H1 (cell line): ENCODE measurements around the gene SHISA8. TPM values are rescaled to one million over a fixed set of nuclear protein-coding genes. Genes with fewer than 3 reads are reported as not detected.

Source experiments
- CTCF ChIA-PET: fragments of 300-600 bp; sonication (Branson Sonifier 250); formaldehyde crosslinking; loops from one replicate; lab custom pipeline; 2021; ENCODE audit not compliant: partially characterized antibody; lab: Charles Lee
- POLR2A ChIA-PET: fragments of 300-600 bp; sonication (Branson Sonifier 250); formaldehyde crosslinking; loops from one replicate; lab custom pipeline; 2021; ENCODE audit warnings: inconsistent platforms; ENCODE audit not compliant: partially characterized antibody; lab: Charles Lee
- DNase-seq, 2 experiments: peaks; one replicate each; pipeline versions ENCODE4 v3.0.0 to v3.0.0-alpha.2; 2010 to 2022; ENCODE audit warnings: low spot score in 2 of 2, low read depth in 1 of 2, mixed read lengths in 1 of 2
- FAIRE-seq: peaks from 2 replicates; lab custom pipeline; 2011; peaks lifted over from hg19 to GRCh38; lab: Jason Lieb, UNC
- H2AFZ ChIP-seq: 2 replicates; pipeline ENCODE4 v1.8.1; 2012; ENCODE audit warnings: low read length, inconsistent platforms
- H2AK5ac ChIP-seq: 2 replicates; pipeline ENCODE4 v1.6.1; 2013; ENCODE audit warnings: low read depth, low read length
- H2BK120ac ChIP-seq: replicated peaks from 2 replicates; pipeline ENCODE3; 2013; ENCODE audit warnings: low read depth, low read length, inconsistent platforms
- H2BK12ac ChIP-seq: 2 replicates; pipeline ENCODE4 v1.6.1; 2013; ENCODE audit warnings: low read depth, low read length
- H2BK15ac ChIP-seq: 2 replicates; pipeline ENCODE4 v1.6.1; 2013; ENCODE audit warnings: low read length
- H2BK20ac ChIP-seq: 2 replicates; pipeline ENCODE4 v1.6.1; 2013; ENCODE audit warnings: low read length
- H2BK5ac ChIP-seq: 2 replicates; pipeline ENCODE4 v1.6.1; 2013; ENCODE audit warnings: low read depth, low read length
- H3K14ac ChIP-seq: 2 replicates; pipeline ENCODE4 v1.6.1; 2013; ENCODE audit warnings: inconsistent platforms; ENCODE audit not compliant: insufficient read length
- H3K18ac ChIP-seq: 2 replicates; pipeline ENCODE4 v1.6.1; 2013; ENCODE audit warnings: low read length; ENCODE audit errors: extremely low read depth
- H3K23ac ChIP-seq: 2 replicates; pipeline ENCODE4 v1.6.1; 2013; ENCODE audit warnings: inconsistent platforms; ENCODE audit not compliant: insufficient read length
- H3K23me2 ChIP-seq: 2 replicates; pipeline ENCODE4 v1.6.1; 2013; ENCODE audit warnings: low read depth, low read length
- H3K27ac ChIP-seq: 2 replicates; pipeline ENCODE4 v1.6.1; 2011; ENCODE audit warnings: low read depth, low read length, inconsistent platforms
- H3K27me3 ChIP-seq, 4 experiments: replicated peaks in 1 of 4; 1 replicate in 1 of 4; 2 replicates in 3 of 4; pipeline versions ENCODE4 v1.6.1 to v1.8.1; 2011 to 2013; ENCODE audit warnings: low read length in 3 of 4, mild to moderate bottlenecking in 3 of 4, inconsistent platforms in 2 of 4, mixed read lengths in 2 of 4, moderate library complexity in 1 of 4; ENCODE audit not compliant: control insufficient read depth in 3 of 4, insufficient read depth in 3 of 4; ENCODE audit errors: extremely low read depth in 1 of 4
- H3K36me3 ChIP-seq, 4 experiments: 2 replicates each; pipeline versions ENCODE4 v1.6.1 to v1.8.1; 2011 to 2013; ENCODE audit warnings: mild to moderate bottlenecking in 4 of 4, low read length in 3 of 4, moderate library complexity in 2 of 4, control low read depth in 1 of 4, inconsistent platforms in 1 of 4; ENCODE audit not compliant: insufficient read depth in 4 of 4, control insufficient read depth in 2 of 4
- H3K4ac ChIP-seq: replicated peaks from 2 replicates; pipeline ENCODE3; 2013; ENCODE audit warnings: low read length, low read depth, mixed read lengths, inconsistent platforms; ENCODE audit not compliant: insufficient read length
- H3K4me1 ChIP-seq, 4 experiments: replicated peaks in 1 of 4; 1 replicate in 1 of 4; 2 replicates in 3 of 4; pipeline versions ENCODE4 v1.6.1 to v1.8.1; 2011 to 2013; ENCODE audit warnings: low read length in 3 of 4, inconsistent platforms in 2 of 4, mixed read lengths in 1 of 4; ENCODE audit not compliant: insufficient read depth in 4 of 4, control insufficient read depth in 3 of 4
- H3K4me2 ChIP-seq, 2 experiments: 2 replicates each; pipeline versions ENCODE4 v1.6.1 to v1.8.1; 2011 to 2013; ENCODE audit warnings: low read depth in 2 of 2, low read length in 2 of 2, control low read depth in 1 of 2, inconsistent platforms in 1 of 2, mild to moderate bottlenecking in 1 of 2; ENCODE audit not compliant: insufficient read depth in 1 of 2
- H3K4me3 ChIP-seq, 4 experiments: fragments of 200-600, 300-600 bp in 1 of 4; sonication (generic), shearing (Covaris generic), sonication (Bioruptor Twin) in 1 of 4; 2 replicates each; pipeline versions ENCODE4 v1.5.1 to v1.8.1; 2011 to 2016; ENCODE audit warnings: low read length in 4 of 4, low read depth in 3 of 4, control low read depth in 2 of 4, inconsistent platforms in 2 of 4, mild to moderate bottlenecking in 2 of 4, mixed read lengths in 1 of 4, moderate library complexity in 1 of 4; ENCODE audit not compliant: insufficient read depth in 2 of 4; ENCODE audit errors: extremely low read depth in 1 of 4
- H3K56ac ChIP-seq: replicated peaks from 2 replicates; pipeline ENCODE3; 2013; ENCODE audit warnings: low read depth, mild to moderate bottlenecking, mixed read lengths, low read length, inconsistent platforms; ENCODE audit not compliant: insufficient read length
- H3K79me1 ChIP-seq: 2 replicates; pipeline ENCODE4 v1.6.1; 2013; ENCODE audit warnings: low read depth, low read length, control low read depth
- H3K79me2 ChIP-seq, 2 experiments: 2 replicates each; pipeline versions ENCODE4 v1.6.1 to v1.8.1; 2012 to 2013; ENCODE audit warnings: low read length in 2 of 2, mild to moderate bottlenecking in 2 of 2, inconsistent platforms in 1 of 2; ENCODE audit not compliant: insufficient read depth in 2 of 2, control insufficient read depth in 1 of 2
- H3K9ac ChIP-seq, 4 experiments: replicated peaks in 1 of 4; 1 replicate in 1 of 4; 2 replicates in 3 of 4; pipeline versions ENCODE4 v1.6.1 to v1.8.1; 2011 to 2013; ENCODE audit warnings: low read depth in 3 of 4, low read length in 3 of 4, control low read depth in 2 of 4, mild to moderate bottlenecking in 2 of 4, moderate library complexity in 2 of 4, inconsistent platforms in 1 of 4; ENCODE audit errors: extremely low read depth in 1 of 4
- H3K9me3 ChIP-seq, 2 experiments: 2 replicates each; pipeline versions ENCODE4 v1.6.1 to v1.8.1; 2012 to 2013; ENCODE audit warnings: mild to moderate bottlenecking in 2 of 2, moderate library complexity in 2 of 2, control low read depth in 1 of 2, inconsistent platforms in 1 of 2, low read depth in 1 of 2, low read length in 1 of 2, mixed read lengths in 1 of 2; ENCODE audit not compliant: insufficient read depth in 2 of 2
- H4K20me1 ChIP-seq, 2 experiments: replicated peaks in 1 of 2; 2 replicates each; pipeline versions ENCODE3 to v1.8.1; 2011 to 2013; ENCODE audit warnings: inconsistent platforms in 2 of 2, low read length in 2 of 2, mild to moderate bottlenecking in 1 of 2; ENCODE audit not compliant: insufficient read depth in 2 of 2, control insufficient read depth in 1 of 2
- H4K5ac ChIP-seq: 2 replicates; pipeline ENCODE4 v1.6.1; 2013; ENCODE audit warnings: low read length, low read depth, mixed read lengths, inconsistent platforms; ENCODE audit not compliant: insufficient read length
- H4K8ac ChIP-seq: 2 replicates; pipeline ENCODE4 v1.8.0; 2013; ENCODE audit warnings: mild to moderate bottlenecking, moderate library complexity, low read length, inconsistent platforms; ENCODE audit not compliant: insufficient read depth; ENCODE audit errors: extremely low read depth
- H4K91ac ChIP-seq: replicated peaks from 2 replicates; pipeline ENCODE3; 2013; ENCODE audit warnings: low read length, mixed read lengths, inconsistent platforms; ENCODE audit not compliant: insufficient read length
- CBX8 ChIP-seq: fragments of 300-800, 300-1000 bp; sonication (generic); IDR thresholded peaks from 2 replicates; pipeline ENCODE4 v1.7.1; 2016; ENCODE audit warnings: low read depth, low read length, borderline replicate concordance
- EP300 ChIP-seq, 2 experiments: IDR thresholded peaks; 1 replicate in 1 of 2; 2 replicates in 1 of 2; pipeline ENCODE4 v1.6.1; 2011 to 2012; ENCODE audit warnings: low read depth in 2 of 2, low read length in 2 of 2, mild to moderate bottlenecking in 2 of 2, borderline replicate concordance in 1 of 2, inconsistent platforms in 1 of 2, moderate library complexity in 1 of 2
- HDAC6 ChIP-seq: IDR thresholded peaks from one replicate; pipeline ENCODE4 v1.7.1; 2012; ENCODE audit warnings: low read depth, mild to moderate bottlenecking, inconsistent platforms, low read length, moderate library complexity
- MAX ChIP-seq: IDR thresholded peaks from 2 replicates; pipeline ENCODE4 v1.6.1; 2012; ENCODE audit warnings: inconsistent platforms
- PHF8 ChIP-seq: fragments of 200-600 bp; sonication (generic); conservative IDR thresholded peaks from 2 replicates; pipeline ENCODE4 v1.7.1; 2012; ENCODE audit warnings: low read depth, mild to moderate bottlenecking, inconsistent platforms, low read length, moderate library complexity
- POLR2A ChIP-seq, 2 experiments: IDR thresholded peaks; 1 replicate in 1 of 2; 2 replicates in 1 of 2; pipeline ENCODE4 v1.6.1; 2011; ENCODE audit warnings: low read depth in 2 of 2, low read length in 2 of 2, mild to moderate bottlenecking in 2 of 2; ENCODE audit errors: control extremely low read depth in 1 of 2
- POLR2AphosphoS5 ChIP-seq: IDR thresholded peaks from 2 replicates; pipeline ENCODE4 v1.6.1; 2011; ENCODE audit warnings: low read depth, low read length
- RAD21 ChIP-seq, 2 experiments: IDR thresholded peaks in 1 of 2; conservative IDR thresholded peaks in 1 of 2; 2 replicates each; pipeline ENCODE4 v1.6.1; 2011; ENCODE audit warnings: low read depth in 2 of 2, low read length in 2 of 2, improper control_type of control experiment in 1 of 2, inconsistent platforms in 1 of 2, mild to moderate bottlenecking in 1 of 2, moderate library complexity in 1 of 2
- RBBP5 ChIP-seq: IDR thresholded peaks from 2 replicates; pipeline ENCODE4 v1.7.1; 2012; ENCODE audit warnings: low read depth, mild to moderate bottlenecking, inconsistent platforms, low read length, moderate library complexity, borderline replicate concordance
- SIN3A ChIP-seq, 2 experiments: IDR thresholded peaks in 1 of 2; conservative IDR thresholded peaks in 1 of 2; 2 replicates each; pipeline ENCODE4 v1.6.1; 2011 to 2012; ENCODE audit warnings: low read length in 2 of 2, improper control_type of control experiment in 1 of 2, low read depth in 1 of 2, mild to moderate bottlenecking in 1 of 2
- SIX5 ChIP-seq: IDR thresholded peaks from 2 replicates; pipeline ENCODE4 v1.6.1; 2011; ENCODE audit warnings: mild to moderate bottlenecking, low read depth, low read length
- USF2 ChIP-seq: IDR thresholded peaks from 2 replicates; pipeline ENCODE4 v1.6.1; 2011; ENCODE audit warnings: low read length, improper control_type of control experiment
- WGBS, 2 experiments: shearing (Covaris generic) in 1 of 2; methylation state at CpG; one replicate each; pipeline versions ENCODE4 v1.1.6 to v1.1.7; 2013 to 2015; ENCODE audit warnings: low lambda C conversion rate in 2 of 2, mixed read lengths in 2 of 2, inconsistent platforms in 1 of 2, low coverage in 1 of 2, missing lambda C conversion rate in 1 of 2; ENCODE audit not compliant: insufficient replicate concordance in 2 of 2, insufficient coverage in 1 of 2, insufficient read length in 1 of 2; ENCODE audit errors: extremely low coverage in 1 of 2, missing lambda C conversion rate in 1 of 2; 5-methylcytosine and 5-hydroxymethylcytosine counted together
- polyA plus RNA-seq, 7 experiments: library from polyadenylated mRNA; depleted of rRNA in 3 of 7; stranded (reverse) in 5 of 7; unstranded in 2 of 7; fragments of >200 nt in 5 of 7; fragments of 200-250 nt in 2 of 7; gene quantifications; 1 replicate in 5 of 7; 2 replicates in 1 of 7; 4 replicates in 1 of 7; pipeline versions ENCODE4 v1.2.1 to v1.2.3, GENCODE V29; 2011 to 2013; ENCODE audit warnings: missing spikeins in 2 of 7, mixed read lengths in 2 of 7
- total RNA-seq: library from RNA; stranded (reverse); fragmentation: NEBNext Ultra II Directional; extraction: Animal tissue kit (Norgen Biotek cat#: 25700); gene quantifications from 2 replicates; pipeline ENCODE4 v1.2.1, GENCODE V29; 2021

The SHISA8 gene
- total and polyA plus RNA-seq, 2 of the 8 experiments (the other 6 are each of a cell fraction or from before 2014, with no cell fraction given) = 0.14 to 0.89 TPM

GRCh38 chr22:41891407-41891806 lies 23.5 kb downstream of the SHISA8 start:
- Histone ChIP-seq H3K9me3 (no peaks in the 10 kb centered on the region), H3K9ac (no peak overlapping the region), H3K27ac (no peak overlapping the region), H3K79me1 (no peaks in the 10 kb centered on the region; the same call in 1 of the 2 replicates), H3K4ac (no peak overlapping the region), H3K4me2 (no peak overlapping the region), H2BK15ac (no peak overlapping the region), H4K91ac (no peak overlapping the region), H3K4me3 (no peak overlapping the region), H4K20me1 (peaks cover 3 to 11% of the 10 kb centered on the region in 2 experiments), H3K14ac (no peak overlapping the region), H3K56ac (no peak overlapping the region), H2BK12ac (no peak overlapping the region), H2AFZ (no peak overlapping the region), H3K27me3 (no peaks in the 10 kb centered on the region), H2AK5ac (no peak overlapping the region), H3K23ac (no peak overlapping the region), H3K36me3 (peaks cover 37 to 76% (median 54%) of the 10 kb centered on the region in 4 experiments), H3K4me1 (no peaks in the 10 kb centered on the region), H4K8ac (no peak overlapping the region), H3K18ac (no peak overlapping the region), H2BK20ac (no peak overlapping the region), H2BK120ac (no peak overlapping the region), H3K79me2 (no peaks in the 10 kb centered on the region), H4K5ac (no peak overlapping the region), H3K23me2 (no peaks in the 10 kb centered on the region), H2BK5ac (no peak overlapping the region)
- ChIA-PET CTCF (interaction anchor here (0.7 to 1.4 kb wide), 2 partner anchors 17 to 41 kb away, joined by 3 read pairs; no protein-coding TSS in a partner anchor), POLR2A (interaction anchor here (1.5 kb wide), 1 partner anchor 9 kb away, joined by 3 read pairs; no protein-coding TSS in a partner anchor)
- WGBS, 2 experiments = 92% methylated on average over 9 of the region's 9 CpGs; no CpG with 5 or more reads in 1 of the 2 experiments
- TF ChIP-seq SIN3A (conservative IDR thresholded peaks at IDR 0.05 in 1 of 2, IDR thresholded peaks at IDR 0.05 in 1 of 2; ENCODE audit: low read depth in 1 of 2, low read length in 2 of 2) (no peak), PHF8 (no peak), USF2 (no peak), POLR2A (IDR thresholded peaks at IDR 0.05; ENCODE audit: control extremely low read depth in 1 of 2, low read depth in 2 of 2, low read length in 2 of 2) (no peak), RBBP5 (no peak), SIX5 (no peak), POLR2AphosphoS5 (no peak), MAX (no peak), CBX8 (no peak), RAD21 (IDR thresholded peaks at IDR 0.05 in 1 of 2, conservative IDR thresholded peaks at IDR 0.05 in 1 of 2; ENCODE audit: low read depth in 2 of 2, low read length in 2 of 2) (no peak), HDAC6 (no peak), EP300 (IDR thresholded peaks at IDR 0.05; ENCODE audit: borderline replicate concordance in 1 of 2, low read depth in 2 of 2, low read length in 2 of 2) (no peak)
- FAIRE-seq (no peak), DNase-seq (no peak)
